Liver (tissue), 9 donors: ENCODE measurements around the gene PPP2R2B. TPM values are rescaled to one million over a fixed set of nuclear protein-coding genes. Genes with fewer than 3 reads are reported as not detected.

ENCODE experiments used
- DNase-seq: peaks from one replicate; pipeline ENCODE4 v3.0.0-alpha.2; 2017; ENCODE audit warnings: low spot score
- H3K27ac ChIP-seq, 2 donors: one replicate each; pipeline ENCODE4 v1.7.0; 2013; ENCODE audit warnings: inconsistent platforms in 2 of 2, low read length in 2 of 2, control low read depth in 1 of 2, low read depth in 1 of 2, mild to moderate bottlenecking in 1 of 2
- H3K27me3 ChIP-seq, 4 donors: one replicate each; pipeline versions ENCODE4 v1.6.1 to v1.7.0; 2013; ENCODE audit warnings: low read length in 3 of 4, inconsistent platforms in 1 of 4, mild to moderate bottlenecking in 1 of 4, moderate library complexity in 1 of 4; ENCODE audit not compliant: control insufficient read depth in 4 of 4, insufficient read depth in 4 of 4
- H3K36me3 ChIP-seq, 4 donors: one replicate each; pipeline versions ENCODE4 v1.6.1 to v1.7.0; 2013; ENCODE audit warnings: low read length in 3 of 4, mild to moderate bottlenecking in 3 of 4, low read depth in 1 of 4, moderate library complexity in 1 of 4; ENCODE audit not compliant: control insufficient read depth in 4 of 4, insufficient read depth in 3 of 4
- H3K4me1 ChIP-seq, 4 donors: one replicate each; pipeline versions ENCODE4 v1.6.1 to v1.7.0; 2013; ENCODE audit warnings: low read length in 3 of 4, mild to moderate bottlenecking in 3 of 4, moderate library complexity in 1 of 4; ENCODE audit not compliant: control insufficient read depth in 4 of 4, insufficient read depth in 4 of 4
- H3K4me3 ChIP-seq, 3 donors: one replicate each; pipeline versions ENCODE4 v1.6.1 to v1.7.0; 2013; ENCODE audit warnings: low read length in 3 of 3, control low read depth in 1 of 3, low read depth in 1 of 3, mild to moderate bottlenecking in 1 of 3
- H3K9ac ChIP-seq, 2 donors: one replicate each; pipeline ENCODE4 v1.7.0; 2013; ENCODE audit warnings: low read length in 2 of 2, mild to moderate bottlenecking in 2 of 2, moderate library complexity in 2 of 2, control low read depth in 1 of 2, low read depth in 1 of 2
- H3K9me3 ChIP-seq, 4 donors: one replicate each; pipeline versions ENCODE4 v1.6.1 to v1.7.0; 2013; ENCODE audit warnings: low read length in 3 of 4; ENCODE audit not compliant: control insufficient read depth in 4 of 4
- CTCF ChIP-seq: fragments of 150-350 bp; IDR thresholded peaks from 2 replicates; pipeline ENCODE4 v1.5.1; 2017; ENCODE audit warnings: improper control_type of control experiment, low read depth, low read length; ENCODE audit not compliant: missing input control
- EGR1 ChIP-seq, 2 donors: IDR thresholded peaks; 2 replicates each; pipeline ENCODE4 v1.6.1; 2016 to 2018; ENCODE audit warnings: antibody characterized with exemption in 2 of 2, low read depth in 2 of 2
- FOXA2 ChIP-seq: IDR thresholded peaks from 2 replicates; pipeline ENCODE4 v1.6.1; 2016; ENCODE audit warnings: antibody characterized with exemption
- GABPA ChIP-seq, 2 donors: IDR thresholded peaks in 1 of 2; conservative IDR thresholded peaks in 1 of 2; 2 replicates each; pipeline ENCODE4 v1.6.1; 2016; ENCODE audit warnings: antibody characterized with exemption in 2 of 2, mild to moderate bottlenecking in 1 of 2, moderate library complexity in 1 of 2
- HNF4A ChIP-seq, 2 donors: conservative IDR thresholded peaks; 2 replicates each; pipeline ENCODE4 v1.6.1; 2016; ENCODE audit warnings: antibody characterized with exemption in 2 of 2, mild to moderate bottlenecking in 2 of 2
- HNF4G ChIP-seq: IDR thresholded peaks from 2 replicates; pipeline ENCODE4 v1.6.1; 2016; ENCODE audit warnings: antibody characterized with exemption
- JUND ChIP-seq, 2 donors: IDR thresholded peaks; 2 replicates each; pipeline ENCODE4 v1.6.1; 2016; ENCODE audit warnings: antibody characterized with exemption in 2 of 2
- MAX ChIP-seq: IDR thresholded peaks from 2 replicates; pipeline ENCODE4 v1.6.1; 2016; ENCODE audit warnings: antibody characterized with exemption
- NR2F2 ChIP-seq: IDR thresholded peaks from 2 replicates; pipeline ENCODE4 v1.6.1; 2016; ENCODE audit warnings: antibody characterized with exemption
- RAD21 ChIP-seq, 2 donors: IDR thresholded peaks; 2 replicates each; pipeline ENCODE4 v1.6.1; 2016; ENCODE audit warnings: antibody characterized with exemption in 2 of 2, mild to moderate bottlenecking in 2 of 2
- RXRA ChIP-seq, 2 donors: IDR thresholded peaks; 2 replicates each; pipeline ENCODE4 v1.6.1; 2017 to 2018; ENCODE audit warnings: antibody characterized with exemption in 2 of 2, mild to moderate bottlenecking in 1 of 2
- SP1 ChIP-seq: IDR thresholded peaks from 2 replicates; pipeline ENCODE4 v1.6.1; 2018; ENCODE audit warnings: antibody characterized with exemption, mild to moderate bottlenecking
- TAF1 ChIP-seq: conservative IDR thresholded peaks from 2 replicates; pipeline ENCODE4 v1.6.1; 2016; ENCODE audit warnings: antibody characterized with exemption, mild to moderate bottlenecking
- ZBTB33 ChIP-seq: IDR thresholded peaks from 2 replicates; pipeline ENCODE4 v1.6.1; 2016; ENCODE audit warnings: antibody characterized with exemption
- WGBS: extraction: QIAGEN DNeasy Blood & Tissue Kit; methylation state at CpG from one replicate; pipeline ENCODE4 v1.1.7; 2013; 5-methylcytosine and 5-hydroxymethylcytosine counted together
- polyA plus RNA-seq, 2 donors: library from polyadenylated mRNA; stranded (reverse) in 1 of 2; unstranded in 1 of 2; fragments of 200-250 nt in 1 of 2; fragments of >200 nt in 1 of 2; fragmentation: Nextera tagmentation in 1 of 2; extraction: Ambion mirVana in 1 of 2; gene quantifications; one replicate each; pipeline versions ENCODE4 v1.2.1 to v1.2.3, GENCODE V29; 2013 to 2015
- total RNA-seq, 2 donors: library from RNA; depleted of rRNA; stranded (reverse); fragments of >200 nt; gene quantifications; one replicate each; pipeline ENCODE4 v1.2.3, GENCODE V29; 2014
- TF ChIP-seq, protein P1 (sequence below): IDR thresholded peaks from 2 replicates; pipeline ENCODE4 v1.6.1; 2016; ENCODE audit warnings: antibody characterized with exemption
- TF ChIP-seq, protein P2 (sequence below): IDR thresholded peaks from 2 replicates; pipeline ENCODE4 v1.6.1; 2016; ENCODE audit warnings: antibody characterized with exemption, mild to moderate bottlenecking
- donor health status: healthy.
- donor health status: healthy.
- donor health status: healthy.
- donor health status: healthy.
- donor health status: healthy.

PPP2R2B gene
- total and polyA plus RNA-seq, 4 donors = 0.15 to 6.3 (median 0.40) TPM

DNA sequence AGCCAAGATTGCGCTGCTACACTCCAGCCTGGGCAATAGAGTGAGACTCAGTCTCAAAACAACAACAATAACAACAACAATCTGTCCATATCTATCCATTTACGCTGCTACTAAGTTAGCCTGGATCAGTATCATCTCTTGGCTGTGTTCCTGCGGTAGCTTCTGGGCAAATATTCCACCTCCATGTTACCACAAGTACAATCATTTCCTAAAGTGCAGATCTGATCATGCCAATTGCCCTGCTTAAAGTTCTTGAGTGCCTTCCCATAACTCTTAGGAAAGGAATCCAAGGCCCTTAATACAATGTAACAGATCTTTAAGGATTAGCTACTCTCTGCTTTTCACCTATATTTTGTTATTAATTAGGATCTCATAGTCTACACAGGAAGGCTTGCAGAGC, 15.4 kb upstream of the PPP2R2B start:
- no peak for TF ChIP-seq JUND (IDR thresholded peaks at IDR 0.05)
- TF ChIP-seq, protein P1, sequence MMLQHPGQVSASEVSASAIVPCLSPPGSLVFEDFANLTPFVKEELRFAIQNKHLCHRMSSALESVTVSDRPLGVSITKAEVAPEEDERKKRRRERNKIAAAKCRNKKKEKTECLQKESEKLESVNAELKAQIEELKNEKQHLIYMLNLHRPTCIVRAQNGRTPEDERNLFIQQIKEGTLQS = no peak
- TF ChIP-seq RXRA (IDR thresholded peaks at IDR 0.05) = no peak
- no peak for TF ChIP-seq CTCF
- TF ChIP-seq FOXA2 = no peak
- TF ChIP-seq TAF1 = no peak
- TF ChIP-seq GABPA (IDR thresholded peaks at IDR 0.05 in 1 of 2, conservative IDR thresholded peaks at IDR 0.05 in 1 of 2) = no peak
- no peak for TF ChIP-seq RAD21 (IDR thresholded peaks at IDR 0.05)
- TF ChIP-seq ZBTB33 = no peak
- TF ChIP-seq, protein P2, sequence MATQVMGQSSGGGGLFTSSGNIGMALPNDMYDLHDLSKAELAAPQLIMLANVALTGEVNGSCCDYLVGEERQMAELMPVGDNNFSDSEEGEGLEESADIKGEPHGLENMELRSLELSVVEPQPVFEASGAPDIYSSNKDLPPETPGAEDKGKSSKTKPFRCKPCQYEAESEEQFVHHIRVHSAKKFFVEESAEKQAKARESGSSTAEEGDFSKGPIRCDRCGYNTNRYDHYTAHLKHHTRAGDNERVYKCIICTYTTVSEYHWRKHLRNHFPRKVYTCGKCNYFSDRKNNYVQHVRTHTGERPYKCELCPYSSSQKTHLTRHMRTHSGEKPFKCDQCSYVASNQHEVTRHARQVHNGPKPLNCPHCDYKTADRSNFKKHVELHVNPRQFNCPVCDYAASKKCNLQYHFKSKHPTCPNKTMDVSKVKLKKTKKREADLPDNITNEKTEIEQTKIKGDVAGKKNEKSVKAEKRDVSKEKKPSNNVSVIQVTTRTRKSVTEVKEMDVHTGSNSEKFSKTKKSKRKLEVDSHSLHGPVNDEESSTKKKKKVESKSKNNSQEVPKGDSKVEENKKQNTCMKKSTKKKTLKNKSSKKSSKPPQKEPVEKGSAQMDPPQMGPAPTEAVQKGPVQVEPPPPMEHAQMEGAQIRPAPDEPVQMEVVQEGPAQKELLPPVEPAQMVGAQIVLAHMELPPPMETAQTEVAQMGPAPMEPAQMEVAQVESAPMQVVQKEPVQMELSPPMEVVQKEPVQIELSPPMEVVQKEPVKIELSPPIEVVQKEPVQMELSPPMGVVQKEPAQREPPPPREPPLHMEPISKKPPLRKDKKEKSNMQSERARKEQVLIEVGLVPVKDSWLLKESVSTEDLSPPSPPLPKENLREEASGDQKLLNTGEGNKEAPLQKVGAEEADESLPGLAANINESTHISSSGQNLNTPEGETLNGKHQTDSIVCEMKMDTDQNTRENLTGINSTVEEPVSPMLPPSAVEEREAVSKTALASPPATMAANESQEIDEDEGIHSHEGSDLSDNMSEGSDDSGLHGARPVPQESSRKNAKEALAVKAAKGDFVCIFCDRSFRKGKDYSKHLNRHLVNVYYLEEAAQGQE = no peak
- TF ChIP-seq MAX = no peak
- no peak for TF ChIP-seq EGR1 (IDR thresholded peaks at IDR 0.05; ENCODE audit: low read depth in 2 of 2)
- TF ChIP-seq SP1 = no peak
- no peak for TF ChIP-seq HNF4G
- WGBS = 93% methylated on average over 3 of the region's 3 CpGs

DNA sequence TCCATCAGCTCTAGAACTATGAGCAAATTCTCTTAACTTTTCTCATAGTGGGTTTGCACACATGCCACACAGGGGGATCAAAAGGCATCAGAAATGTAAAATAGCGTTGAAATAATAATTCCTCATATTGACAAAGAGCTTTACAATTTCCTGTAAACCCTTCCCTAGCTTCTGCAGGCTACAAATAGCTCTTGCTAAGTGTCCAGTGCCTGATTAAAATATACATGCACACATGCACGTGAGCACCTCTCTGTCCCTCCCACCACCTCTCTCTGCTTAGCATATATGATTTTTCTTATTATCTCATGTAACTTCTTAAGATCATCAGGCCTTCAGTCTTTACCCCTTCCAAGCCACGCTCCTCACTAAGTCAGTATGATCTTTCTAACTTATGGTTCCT, 13.7 kb upstream of the PPP2R2B start:
- 90% methylated on average over 3 of the region's 3 CpGs for WGBS
- DNase-seq = no peak
- Histone ChIP-seq H3K36me3 (no peaks in the 10 kb centered on the region), H3K27me3 (no peaks in the 10 kb centered on the region), H3K27ac (no peak overlapping the region), H3K9ac (no peak overlapping the region), H3K4me1 (no peaks in the 10 kb centered on the region), H3K4me3 (no peak overlapping the region), H3K9me3 (no peaks in the 10 kb centered on the region)
- TF ChIP-seq SP1 (no peak), TAF1 (no peak), GABPA (IDR thresholded peaks at IDR 0.05 in 1 of 2, conservative IDR thresholded peaks at IDR 0.05 in 1 of 2) (no peak), FOXA2 (no peak), JUND (IDR thresholded peaks at IDR 0.05) (no peak), EGR1 (IDR thresholded peaks at IDR 0.05; ENCODE audit: low read depth in 2 of 2) (no peak), RXRA (IDR thresholded peaks at IDR 0.05) (no peak), NR2F2 (no peak), HNF4A (conservative IDR thresholded peaks at IDR 0.05) (no peak), RAD21 (IDR thresholded peaks at IDR 0.05) (no peak)
- TF ChIP-seq, protein P2 = no peak

More for the DNA sequence above, 15.4 kb upstream of the PPP2R2B start:
- Histone ChIP-seq H3K27ac (no peak overlapping the region), H3K27me3 (no peaks in the 10 kb centered on the region), H3K4me3 (no peak overlapping the region), H3K9ac (no peak overlapping the region), H3K9me3 (no peaks in the 10 kb centered on the region), H3K36me3 (no peaks in the 10 kb centered on the region), H3K4me1 (no peaks in the 10 kb centered on the region)
- no peak for DNase-seq
